HG02678 (cell line): Measurements from ENCODE around the gene PJVK.

ENCODE experiments used
- ATAC-seq: cut with Tn5 transposase; IDR thresholded peaks from one replicate; pipeline ENCODE4 v1.9.1; 2021; ENCODE audit warnings: mild to moderate bottlenecking, moderate library complexity; ENCODE audit not compliant: unreplicated experiment

Gene PJVK

GRCh38 chr2:178480227-178481181 lies 29.3 kb downstream of the PJVK start, which contains the start of gene PLEKHA3:
Gene PLEKHA3 (plus strand): TSS chr2:178480457. CDS start chr2:178480870, 413 bp downstream.
- peak; percentile 73 for ATAC-seq

GRCh38 chr2:178482437-178482836 lies 31.3 kb downstream of the PJVK start:
- peak; percentile 26 for ATAC-seq

DNA sequence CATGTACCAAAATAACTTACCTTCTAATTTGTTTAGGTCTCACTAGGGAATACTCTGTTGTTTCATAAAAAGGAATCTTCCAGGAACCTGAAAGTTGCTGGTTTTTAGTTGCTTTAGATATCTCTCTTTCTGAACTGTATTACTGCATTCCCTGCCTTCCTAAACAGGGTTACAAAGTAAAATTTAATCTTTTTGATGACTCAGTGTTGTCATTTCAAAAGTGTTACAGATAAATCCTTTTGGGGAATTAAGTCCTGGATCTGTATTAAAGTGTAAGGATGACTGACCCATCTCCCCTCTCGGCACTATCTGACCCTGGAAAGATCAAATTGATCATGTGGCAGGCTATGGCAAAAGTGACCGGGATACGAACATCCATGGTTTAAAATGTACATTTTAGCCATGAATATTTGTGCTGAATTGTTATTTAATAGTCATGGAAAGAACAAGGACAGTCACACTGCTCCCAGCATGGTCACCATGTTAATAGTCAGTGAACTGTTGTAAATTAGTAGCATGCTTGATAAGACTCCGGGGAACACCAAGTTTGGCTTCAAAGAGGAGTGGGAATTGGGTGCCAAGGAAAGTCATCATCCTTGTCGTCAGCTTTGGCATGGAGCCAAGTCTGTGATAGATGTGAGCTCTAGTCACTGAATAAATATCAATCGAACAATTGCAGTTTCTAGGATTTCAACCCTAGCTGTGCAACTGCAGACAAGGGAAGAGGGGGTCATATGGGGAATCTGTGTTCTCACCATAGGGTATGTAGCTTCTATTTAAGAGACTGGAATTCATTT lies 33.3 kb downstream of the PJVK start:
- no peak for ATAC-seq

DNA sequence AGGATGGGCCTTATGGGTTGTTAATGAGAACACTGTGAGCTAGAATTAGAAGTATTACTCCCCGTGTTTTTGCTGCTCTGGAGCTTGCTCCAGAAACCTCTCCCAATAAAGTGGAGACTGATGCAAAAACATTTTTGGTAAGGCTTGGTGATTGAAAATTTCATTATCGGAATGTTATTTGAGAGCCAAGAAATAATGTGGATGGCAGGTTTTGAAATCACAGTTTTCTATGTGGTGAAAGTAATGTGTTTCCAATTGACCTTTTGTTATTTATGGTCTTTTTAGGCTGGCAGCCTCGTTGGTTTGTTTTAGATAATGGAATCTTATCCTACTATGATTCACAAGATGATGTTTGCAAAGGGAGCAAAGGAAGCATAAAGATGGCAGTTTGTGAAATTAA lies 34.2 kb downstream of the PJVK start:
- no peak for ATAC-seq

GRCh38 chr2:178491612-178492011 lies 40.4 kb downstream of the PJVK start:
- no peak for ATAC-seq

DNA sequence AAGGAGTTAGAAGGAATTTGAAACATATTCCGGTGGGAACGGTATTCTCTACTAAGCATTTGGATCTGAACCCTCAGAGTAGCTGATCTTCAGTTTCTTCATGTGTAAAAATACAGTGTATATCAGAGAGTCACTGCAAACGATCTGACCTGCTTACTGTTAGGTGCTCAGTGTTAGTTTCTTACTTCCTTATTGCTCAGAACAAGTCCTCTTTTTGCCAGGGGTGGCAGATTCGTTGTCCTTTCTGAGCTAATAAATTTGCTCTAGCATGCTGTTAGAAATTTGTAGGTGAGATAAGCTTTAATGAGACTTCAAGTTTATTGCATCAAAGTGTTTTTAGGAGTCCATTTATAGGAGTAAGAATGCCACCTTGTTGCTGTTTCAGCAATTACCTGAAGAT lies 44.9 kb downstream of the PJVK start:
- no peak for ATAC-seq

- no peak for ATAC-seq
These were observed 47.0 kb downstream of the PJVK start for GRCh38 chr2:178498137-178498536.

- ATAC-seq = no peak
These were observed 48.5 kb downstream of the PJVK start for GRCh38 chr2:178499640-178500039.

- ATAC-seq = no peak
These were observed 51.6 kb downstream of the PJVK start for GRCh38 chr2:178502751-178503150.

- ATAC-seq = no peak
These were observed 54.9 kb downstream of the PJVK start for GRCh38 chr2:178506101-178506500.

DNA sequence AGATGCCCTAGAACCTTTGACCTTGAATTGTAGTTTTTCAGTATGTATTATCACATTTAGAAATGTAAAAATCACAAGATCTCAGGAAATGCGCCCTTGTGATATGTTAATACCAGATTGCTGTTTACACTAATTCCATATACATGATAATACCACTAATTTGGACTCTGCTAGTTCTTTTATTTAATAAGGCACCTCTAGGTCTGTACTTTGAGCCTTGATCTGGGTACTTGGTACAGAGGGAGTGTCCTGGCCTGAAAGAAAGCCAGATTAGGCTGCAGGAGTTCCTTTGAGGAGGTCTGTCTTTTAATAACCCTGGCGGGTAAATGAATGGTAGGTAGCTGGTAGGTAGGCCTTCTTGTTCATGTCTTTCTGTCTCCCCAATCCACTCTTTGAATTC lies 55.3 kb downstream of the PJVK start:
- no peak for ATAC-seq

DNA sequence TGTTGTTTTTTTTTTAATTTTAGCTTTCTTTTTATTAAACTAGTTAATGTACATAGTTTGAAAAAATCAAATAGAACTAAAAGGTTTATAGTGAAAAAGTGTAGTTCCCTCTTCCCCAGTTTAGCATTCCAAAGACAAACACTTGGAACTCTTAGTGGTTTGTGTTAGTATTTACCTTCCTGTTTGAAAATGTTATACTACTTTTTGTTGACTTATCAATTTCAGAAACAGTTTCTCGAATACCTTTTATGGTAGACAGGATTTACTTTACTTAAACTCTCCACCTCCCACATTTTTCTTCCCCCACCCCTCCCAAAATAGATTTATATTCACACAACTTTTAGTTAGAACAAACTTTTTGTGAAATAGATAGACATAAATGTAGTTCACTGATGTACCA lies 55.8 kb downstream of the PJVK start:
- ATAC-seq = no peak

- ATAC-seq = no peak
These were observed 57.5 kb downstream of the PJVK start for GRCh38 chr2:178508646-178509045.

DNA sequence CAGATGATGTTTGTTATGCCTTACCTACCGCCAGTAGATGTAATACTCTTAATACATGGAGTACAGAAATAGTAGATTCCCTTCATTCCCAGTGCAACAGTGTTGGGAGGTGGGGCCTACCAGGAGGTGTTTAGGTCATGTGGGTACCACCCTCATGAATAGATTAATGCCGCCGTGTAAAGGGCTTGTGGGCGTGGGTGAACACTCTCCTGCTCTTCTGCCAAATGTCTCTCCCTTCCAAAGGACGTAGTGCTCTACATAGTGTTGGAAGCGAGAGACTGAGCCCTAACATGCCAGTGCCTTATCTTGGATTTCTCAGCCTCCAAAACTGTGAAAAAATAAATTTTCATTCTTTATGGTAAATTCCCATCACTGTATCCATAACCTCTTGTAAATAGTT lies 59.2 kb downstream of the PJVK start:
- no peak for ATAC-seq
